NCI-H345 (cell line): ENCODE measurements around the gene DIRAS1.
"Not testable (repeated sequence)": the region's sequence is repeated elsewhere in the genome, so short reads cannot be mapped to it uniquely, and the experiment has no call there.

Experiments used
- DNase-seq: peaks from one replicate; lab custom pipeline; 2025; lab: John Stamatoyannopoulos, UW

The DIRAS1 gene

DNA sequence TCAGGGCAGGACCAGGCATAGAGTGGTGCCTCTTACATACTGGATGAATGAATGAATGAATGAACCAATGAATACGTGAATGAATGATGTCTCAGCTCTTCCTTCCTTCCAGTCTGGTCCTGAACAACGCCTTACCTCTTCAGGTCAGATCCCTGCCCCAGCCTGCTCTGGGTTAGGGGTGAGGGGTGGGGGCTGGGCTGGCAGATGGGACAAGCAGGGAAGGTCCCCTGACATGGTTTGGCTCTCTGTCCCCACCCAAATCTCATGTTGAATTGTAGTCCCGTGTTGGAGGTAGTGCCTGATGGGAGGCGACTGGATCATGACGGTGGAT is 9.3 kb downstream of the DIRAS1 start:
- no peak for DNase-seq

DNA sequence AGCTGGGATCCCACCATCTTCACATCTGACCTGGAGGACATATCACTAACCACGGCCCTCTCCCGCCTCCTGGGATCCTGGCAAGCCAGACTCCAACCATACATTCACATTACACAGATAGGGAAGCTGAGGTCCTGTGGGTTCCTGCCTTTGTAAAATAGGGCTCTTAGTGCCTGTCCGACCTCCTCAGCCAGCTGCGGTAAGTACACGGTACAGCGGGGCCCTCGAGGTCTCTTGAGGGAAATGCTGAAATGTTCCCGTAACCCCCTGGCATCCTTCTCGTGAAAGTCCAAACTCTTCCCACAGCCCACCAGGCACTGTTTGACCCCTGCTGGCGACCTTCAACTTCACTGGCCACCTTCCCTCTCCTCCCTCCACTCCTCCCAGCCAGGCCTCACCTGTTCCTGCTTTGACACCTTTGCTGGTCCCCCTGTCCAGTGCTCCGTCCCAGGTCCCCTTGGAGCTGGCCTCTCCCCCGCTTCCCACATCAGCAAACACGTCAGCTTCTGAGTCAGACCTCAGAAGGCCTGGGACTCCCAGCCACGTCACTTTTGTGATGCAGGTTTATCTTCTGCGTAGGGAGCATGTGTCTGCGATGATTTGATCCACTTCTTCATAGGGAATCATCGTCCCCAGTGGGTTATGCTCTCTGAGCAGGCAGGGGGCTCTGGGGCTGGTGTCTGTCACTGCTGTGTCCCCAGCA is 9.8 kb downstream of the DIRAS1 start:
- DNase-seq, result no peak

DNA sequence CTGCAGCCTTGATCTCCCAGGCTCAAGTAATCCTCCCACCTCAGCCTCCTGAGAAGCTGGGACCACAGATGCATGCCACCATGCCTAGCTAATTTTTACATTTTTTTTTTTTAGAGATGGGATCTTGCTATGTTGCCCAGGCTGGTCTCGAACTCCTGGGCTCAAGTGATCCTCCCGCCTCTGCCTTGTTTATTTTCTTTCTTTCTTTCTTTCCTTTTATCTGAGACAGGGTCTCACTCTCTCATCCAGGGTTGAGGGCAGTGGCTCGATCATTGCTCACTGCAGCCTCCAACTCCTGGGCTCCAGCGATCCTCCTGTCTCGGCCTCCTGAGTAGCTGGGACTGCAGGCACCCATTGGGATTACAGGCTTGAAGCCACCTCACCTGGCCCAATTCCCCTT is 14.9 kb downstream of the DIRAS1 start:
- no peak for DNase-seq

DNA sequence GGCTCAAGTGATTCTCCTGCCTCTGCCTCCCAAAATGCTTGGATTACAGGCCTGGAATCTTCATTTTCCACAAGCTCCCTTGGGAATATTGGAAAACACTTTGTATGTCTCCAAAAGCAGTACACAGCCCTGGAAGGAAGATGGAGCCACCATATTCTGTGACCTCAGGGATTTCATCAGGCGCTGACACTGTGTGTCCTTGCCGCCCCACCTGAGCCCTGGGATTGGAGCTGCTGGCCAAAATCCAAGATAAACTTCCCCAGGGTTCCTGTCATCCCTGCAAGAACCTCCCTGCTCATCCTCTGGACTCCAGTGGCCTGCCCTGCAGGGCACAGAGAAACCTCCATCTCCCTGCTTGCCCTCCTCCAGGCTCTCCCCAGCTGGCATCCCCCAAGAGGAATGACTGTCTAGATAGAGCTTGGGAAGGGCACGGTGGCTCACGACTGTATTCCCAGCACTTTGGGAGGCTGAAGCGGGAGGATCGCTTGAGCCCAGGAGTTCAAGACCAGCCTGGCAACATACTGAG is 17.4 kb downstream of the DIRAS1 start:
- DNase-seq, result peak; percentile 18

DNA sequence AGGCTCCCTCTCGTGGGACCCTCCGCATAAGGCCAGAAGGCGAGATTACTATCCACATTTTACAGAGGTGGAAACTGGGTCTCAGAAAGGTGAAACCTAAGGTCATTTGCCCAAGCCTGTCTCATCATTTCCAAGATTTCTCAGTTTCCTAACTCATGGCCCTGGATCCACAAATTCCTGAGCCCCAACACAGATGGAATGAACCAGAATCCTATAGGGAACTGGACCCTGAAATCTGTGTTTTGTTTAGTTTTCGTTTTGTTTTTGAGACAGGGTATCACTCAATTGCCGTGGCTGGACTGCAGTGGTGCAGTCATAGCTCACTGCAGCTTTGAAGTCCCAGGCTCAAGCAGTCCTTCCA is 18.1 kb downstream of the DIRAS1 start:
- no peak for DNase-seq

DNA sequence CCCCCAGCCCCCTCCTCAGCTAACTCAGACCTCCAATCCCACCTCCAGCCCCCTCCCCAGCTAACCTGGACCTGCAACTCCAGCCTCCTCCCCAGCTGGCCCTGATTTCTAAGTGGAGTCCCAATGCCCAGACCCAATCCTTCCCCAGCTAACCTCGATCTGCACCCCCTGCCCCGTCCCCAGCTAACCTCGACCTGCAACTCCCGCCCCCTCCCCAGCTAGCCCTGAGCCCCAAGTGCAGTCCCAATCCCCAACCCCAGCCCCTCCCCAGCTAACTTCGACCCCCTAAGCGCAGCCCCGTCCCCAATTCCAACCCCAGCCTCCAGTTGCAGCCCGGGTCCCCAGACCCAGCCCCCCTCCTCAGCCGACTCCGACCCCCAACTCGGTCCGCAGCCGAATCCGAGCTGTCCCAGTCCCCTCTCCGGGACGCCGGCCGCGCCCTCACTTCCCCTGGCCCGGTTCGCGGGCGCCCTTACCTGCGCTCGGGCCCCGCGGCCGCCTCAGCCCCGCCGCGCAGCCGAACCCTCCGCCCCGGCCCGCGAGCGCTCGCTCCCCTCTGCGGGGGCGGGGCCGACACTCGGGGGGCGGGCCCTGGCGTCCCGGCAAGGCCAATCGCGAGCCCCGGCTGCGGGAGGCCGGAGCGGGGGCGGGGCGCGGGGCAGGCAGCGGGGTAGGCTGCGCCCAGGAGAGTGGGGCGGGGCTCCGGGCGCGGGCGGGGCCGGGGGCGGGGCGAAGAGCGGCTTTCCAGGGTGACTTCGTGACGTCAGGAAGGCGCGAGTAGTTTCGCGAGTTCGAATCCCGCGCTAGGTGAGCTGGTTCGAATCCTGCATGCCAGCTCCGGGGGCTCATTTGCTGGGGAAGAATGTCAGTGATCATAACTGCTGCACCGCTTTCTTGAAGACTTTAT is 18.7 kb downstream of the DIRAS1 start, which contains the start of gene GNG7:
Gene GNG7, minus strand, starts transcription at position 525 of the 907 bp plus-strand sequence. CDS start 182,006 bp downstream, outside the sequence.
- peak; percentile 81 for DNase-seq

DNA sequence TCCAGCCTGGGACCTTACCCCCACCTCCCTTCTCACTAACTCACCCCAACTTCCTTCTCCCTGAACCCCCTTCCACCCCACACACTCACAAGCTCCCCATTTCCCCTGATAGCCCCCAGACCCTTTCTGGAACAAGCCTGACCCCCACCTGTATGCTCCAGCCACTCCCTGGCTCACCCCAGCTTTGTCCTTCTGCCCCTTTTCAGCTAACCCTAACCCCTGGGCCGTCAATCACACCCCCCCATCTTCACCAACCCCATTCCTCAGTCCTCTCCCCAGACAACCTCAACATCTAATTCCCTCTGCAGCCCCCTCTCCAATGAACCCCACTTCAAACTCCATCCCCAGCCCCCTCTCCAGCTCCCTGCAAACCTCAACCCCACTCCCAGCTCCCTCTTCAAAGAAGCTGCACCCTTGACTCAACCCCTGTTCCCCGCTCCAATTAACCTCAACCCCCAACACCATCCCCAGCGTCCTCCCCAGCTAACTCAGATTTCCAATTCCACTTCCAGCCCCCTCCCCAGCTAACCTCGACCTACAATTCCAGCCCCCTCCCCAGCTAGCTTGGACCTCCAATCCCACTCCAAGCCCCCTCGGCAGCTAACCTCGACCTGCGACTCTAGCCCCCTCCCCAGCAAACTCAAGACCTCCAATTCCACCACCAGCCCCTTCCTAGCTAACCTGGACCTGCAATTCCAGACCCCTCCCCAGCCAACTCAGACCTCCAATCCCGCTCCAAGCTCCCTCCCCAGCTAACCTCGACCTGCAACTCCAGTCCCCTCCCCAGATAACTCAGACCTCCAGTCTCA is 19.6 kb downstream of the DIRAS1 start:
- no peak for DNase-seq

DNA sequence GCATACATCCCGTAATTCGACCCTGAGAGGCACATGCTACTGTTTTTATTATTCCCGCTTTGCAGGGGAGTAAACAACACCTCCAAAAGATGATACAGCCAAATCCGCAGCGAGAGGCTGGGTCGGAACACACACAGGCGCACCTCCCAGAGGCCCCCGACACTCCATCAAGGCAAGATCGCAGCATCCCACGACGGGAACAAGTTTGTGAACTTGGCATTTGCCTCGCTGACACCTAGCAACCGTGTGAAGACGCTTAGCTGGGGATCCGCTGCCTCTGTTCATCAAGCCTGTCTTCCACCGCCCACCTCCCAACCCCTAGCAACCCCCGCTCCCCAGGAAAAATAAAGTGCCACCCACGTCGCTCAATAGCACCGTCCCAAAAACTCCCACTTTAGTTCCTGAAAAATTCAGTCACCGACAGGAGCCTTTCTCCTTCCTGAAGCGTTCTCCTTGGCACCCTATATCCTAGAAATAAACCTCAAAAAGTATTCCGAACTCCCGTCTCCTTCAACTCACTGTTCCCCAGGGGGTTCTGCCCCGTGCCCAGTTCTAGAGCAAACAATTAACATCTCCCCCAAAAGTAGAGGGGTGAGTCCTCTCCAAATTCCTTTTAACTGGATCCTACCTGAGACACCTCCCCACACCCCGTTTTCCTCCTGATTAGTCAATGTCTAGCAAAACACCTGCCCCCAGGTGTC is 20.4 kb downstream of the DIRAS1 start:
- DNase-seq, result no peak

DNA sequence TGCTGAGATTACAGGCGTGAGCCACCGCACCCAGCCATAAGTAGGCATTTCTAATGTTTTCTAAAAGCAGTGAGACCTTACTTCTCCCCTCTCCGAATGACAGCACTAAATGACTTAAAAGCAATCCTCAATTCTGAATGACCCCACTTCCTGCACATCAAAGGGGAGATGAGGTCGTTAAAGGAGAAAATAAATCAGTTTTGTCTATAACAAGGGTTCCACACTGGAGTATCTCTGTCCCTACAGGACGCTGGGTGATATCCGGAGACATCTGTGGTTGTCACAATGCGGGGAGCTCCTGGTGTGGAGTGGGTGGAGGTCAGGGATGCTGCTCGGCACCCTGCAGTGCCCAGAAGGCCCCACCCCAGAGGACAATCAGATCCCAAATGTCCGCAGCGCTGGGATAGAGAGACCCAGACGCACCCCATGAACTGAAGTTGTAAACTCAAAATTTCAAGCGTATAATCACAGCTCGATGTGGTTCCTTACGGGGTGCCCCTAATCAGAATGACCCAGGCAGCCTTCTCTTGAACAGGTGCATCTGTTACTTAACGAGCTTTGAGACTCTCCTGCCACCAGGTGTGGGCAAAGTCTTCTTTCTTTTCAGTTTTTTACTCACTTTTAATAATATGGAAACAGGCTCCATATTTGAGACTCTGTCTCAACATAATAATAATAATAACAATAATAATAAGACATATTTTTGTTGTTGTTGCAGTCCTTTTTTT is 21.6 kb downstream of the DIRAS1 start:
- no peak for DNase-seq

DNA sequence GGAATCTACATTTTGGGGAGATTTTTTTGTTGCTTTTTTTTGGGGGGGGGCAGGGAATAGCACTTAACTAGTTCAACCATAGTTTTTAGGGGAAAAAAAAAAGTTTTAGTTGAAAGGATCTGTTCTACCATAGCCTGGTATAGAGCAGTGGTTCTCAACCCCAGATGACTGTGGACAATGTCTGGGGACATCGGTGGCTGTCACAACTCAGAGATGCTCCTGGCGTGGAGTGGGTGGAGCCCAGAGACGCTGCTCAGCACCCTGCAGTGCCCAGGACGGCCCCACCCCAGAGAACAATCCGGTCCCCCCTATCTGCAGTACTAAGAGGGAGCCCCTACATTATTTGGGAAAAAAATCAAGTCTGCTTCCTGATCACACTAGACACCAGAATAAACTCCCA is 27.0 kb downstream of the DIRAS1 start:
- DNase-seq, result no peak

DNA sequence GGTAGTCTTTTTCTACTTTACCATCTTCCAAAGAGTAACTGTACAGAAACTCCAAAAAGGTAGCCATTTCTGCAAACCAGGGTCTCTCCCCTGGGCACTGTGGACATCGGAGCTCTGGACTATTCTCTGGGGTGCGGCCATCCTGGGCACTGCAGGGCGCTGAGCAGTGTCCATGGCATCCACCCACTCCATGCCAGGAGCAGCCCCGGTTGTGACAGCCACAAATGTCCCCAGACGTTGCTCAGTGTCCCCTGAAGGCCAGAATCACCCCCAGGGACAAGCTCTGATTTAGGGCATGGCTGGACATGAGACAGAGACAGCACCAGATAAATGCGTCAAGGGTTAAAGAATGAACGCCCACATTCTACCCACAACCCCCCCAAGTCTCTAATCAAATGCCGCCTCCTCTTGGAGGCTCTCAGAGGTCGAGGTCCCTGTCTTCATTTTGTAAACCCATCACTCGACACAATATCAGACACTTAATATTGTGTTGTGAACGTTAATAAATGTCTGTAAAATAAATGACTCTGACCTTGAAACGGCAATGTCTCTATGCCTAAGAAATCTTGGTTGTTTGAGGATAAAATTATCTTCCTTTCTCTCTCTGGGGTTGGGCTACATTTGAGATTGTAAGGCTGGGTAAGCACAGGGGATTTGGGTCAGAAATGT is 27.5 kb downstream of the DIRAS1 start:
- DNase-seq, result no peak

DNA sequence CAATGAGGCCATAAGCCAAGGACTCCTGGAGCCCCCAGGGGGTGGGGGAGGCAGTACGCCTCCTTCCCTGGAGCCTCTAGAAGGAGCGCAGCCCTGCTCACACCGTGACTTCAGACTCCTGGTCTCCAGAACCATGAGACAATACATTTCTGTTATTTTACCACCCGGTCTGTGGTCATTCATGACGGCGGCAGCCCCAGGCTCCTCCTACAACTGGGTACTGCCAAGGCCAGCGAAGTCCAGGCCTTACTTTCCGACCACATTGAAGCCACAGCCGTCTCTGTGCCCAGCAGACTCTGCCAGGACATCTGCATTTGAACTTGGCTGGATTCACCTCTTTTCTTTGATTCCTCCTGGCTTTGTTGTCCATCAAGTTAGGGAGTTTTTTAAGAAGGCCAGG is 29.2 kb downstream of the DIRAS1 start:
- no peak for DNase-seq

DNA sequence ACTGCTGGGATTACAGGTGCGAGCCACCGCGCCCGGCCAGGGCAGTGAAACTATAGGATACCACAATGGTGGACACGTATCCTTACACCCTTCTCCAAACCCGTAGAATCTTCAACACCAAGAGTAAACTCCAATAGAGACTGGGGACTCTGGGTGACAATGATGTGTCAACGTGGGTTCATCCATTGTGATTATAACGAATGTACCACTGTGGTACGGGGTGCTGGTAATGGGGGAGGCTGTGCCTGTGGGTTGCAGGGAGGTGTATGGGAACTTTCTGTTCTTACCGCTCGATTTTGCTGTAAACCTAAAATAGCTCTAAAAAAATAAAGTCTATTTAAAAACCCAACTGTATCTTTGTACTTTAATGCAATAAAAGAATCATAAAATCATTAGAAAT is 30.3 kb downstream of the DIRAS1 start:
- DNase-seq, result no peak

DNA sequence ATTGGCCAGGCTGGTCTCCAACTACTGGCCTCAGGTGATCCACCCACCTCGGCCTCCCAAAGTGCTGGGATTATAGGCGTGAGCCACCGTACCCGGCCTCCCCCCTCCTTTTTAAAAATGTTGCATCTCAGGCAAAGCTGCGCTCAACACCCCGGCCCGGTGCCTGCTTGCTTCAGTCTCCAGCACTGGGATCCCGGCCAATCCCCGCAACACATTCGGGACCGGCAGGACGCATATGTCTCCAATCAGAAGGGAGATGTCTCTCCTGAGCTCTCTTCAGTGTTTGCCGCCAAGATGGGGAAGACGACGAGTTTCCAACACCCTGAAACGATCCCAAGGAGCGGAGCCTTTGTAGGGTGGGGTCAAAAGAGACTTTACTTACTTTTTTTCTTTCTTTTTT is 34.8 kb downstream of the DIRAS1 start:
- no peak for DNase-seq

DNA sequence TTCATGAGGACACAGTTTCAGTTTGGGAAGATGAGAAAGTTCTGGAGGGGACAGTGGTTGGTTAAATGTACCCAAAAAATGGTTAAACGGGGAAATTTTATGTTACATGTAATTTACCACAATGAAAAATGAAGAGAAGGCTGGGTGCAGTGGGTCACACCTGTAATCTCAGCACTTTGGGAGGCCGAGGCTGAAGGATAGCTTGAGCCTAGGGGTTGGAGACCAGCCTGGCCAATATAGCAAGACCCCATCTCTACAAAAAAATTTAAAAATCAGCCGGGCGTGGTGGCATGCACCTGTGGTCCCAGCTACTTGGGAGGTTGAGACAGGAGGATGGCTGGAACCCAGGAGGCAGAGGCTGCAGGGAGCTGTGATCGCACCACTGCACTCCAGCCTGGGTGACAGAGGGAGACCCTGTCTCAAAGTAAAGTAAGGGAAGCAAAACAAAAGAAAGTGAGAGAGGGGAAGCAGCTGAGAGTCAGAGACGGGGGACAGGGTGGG is 35.9 kb downstream of the DIRAS1 start:
- no peak for DNase-seq

DNA sequence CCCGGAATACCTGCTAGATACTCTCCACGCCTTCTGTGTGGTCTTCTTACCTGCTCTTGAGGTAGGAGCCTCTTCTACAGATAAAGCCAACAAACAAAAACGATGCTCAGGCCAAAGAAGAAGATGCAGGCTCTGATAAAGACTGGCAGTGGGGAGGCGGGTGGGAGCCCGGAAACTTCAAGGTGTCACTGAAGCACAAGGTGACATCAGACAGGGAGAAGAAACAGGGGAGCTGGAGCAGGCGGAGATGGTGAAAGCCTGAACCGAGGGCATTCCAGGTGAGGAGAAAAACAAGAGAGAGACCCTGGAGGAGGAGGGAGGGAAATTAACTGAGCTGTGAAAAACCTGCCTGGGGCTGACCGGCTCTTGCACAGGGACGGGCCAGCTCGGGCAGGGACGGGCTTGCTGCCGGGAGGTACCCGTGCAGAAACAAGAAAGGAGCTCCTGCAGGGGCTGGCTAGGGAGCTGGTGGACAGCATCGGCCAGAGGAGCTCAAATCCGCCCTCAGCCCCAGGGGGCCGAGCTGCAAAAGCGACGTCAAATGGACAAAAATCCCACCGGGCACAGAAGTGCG is 37.7 kb downstream of the DIRAS1 start:
- no peak for DNase-seq

DNA sequence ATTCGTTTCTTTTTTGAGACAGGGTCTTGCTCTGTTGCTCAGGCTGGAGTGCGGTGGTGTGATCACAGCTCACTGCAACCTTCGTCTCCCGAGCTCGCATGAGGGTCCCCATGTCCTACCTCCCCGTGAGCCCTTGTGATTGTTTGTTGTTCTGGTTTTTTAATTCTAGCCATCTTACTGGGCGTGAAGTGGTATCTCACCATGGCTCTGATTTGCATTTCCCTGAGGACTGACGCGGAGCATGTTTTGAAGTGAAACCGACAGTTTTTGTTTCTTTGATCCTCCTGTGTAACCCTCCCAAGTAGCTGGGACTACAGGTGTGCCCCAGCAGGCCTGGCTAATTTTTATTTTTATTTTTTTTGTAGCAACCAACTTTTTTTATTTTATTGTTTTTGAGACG is 40.4 kb downstream of the DIRAS1 start:
- no peak for DNase-seq

DNA sequence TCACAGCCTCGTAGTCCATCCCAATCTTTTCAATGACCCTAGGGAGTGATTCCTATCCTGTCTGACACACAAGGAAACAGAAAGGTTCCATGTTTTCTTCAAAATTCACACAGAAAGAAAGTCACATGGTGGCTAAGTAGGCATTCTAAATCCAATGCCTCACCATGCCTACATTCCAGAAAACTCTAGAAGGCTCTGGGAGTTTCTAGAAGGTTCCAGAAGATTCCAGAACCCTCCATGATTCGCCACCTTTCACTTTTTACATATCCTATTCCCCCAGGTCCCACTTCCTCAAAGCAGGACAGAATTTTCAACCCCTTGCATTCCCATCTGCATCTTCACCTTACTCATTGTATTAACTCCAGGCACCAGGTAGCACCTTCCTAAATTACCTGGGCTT is 41.7 kb downstream of the DIRAS1 start:
- no peak for DNase-seq

DNA sequence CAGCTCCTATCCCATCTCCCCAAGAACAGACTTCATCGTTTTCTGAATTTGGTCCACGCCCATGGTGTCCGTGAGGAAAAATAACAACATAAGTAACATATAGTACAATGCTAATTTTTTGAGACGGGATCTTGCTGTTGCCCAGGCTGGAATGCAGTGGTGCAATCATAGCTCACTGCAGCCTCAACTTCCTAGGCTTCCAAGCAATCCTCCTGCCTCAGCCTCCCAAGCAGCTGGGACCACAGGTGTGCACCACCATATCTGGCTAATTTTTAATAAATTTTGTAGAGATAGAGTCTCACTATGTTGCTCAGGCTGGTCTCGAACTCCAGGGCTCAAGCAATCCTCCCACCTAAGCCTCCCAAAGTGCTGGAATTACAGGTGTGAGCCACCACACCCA is 42.2 kb downstream of the DIRAS1 start:
- not testable (repeated sequence) for DNase-seq
